Subcutaneous adipose tissue (tissue), 4 donors: Measurements from ENCODE around the gene ZNF628. TPM values are rescaled to one million over a fixed set of nuclear protein-coding genes. Genes with fewer than 3 reads are reported as not detected.

Experiments used
- CTCF ChIP-seq: fragments of 450-650 bp; IDR thresholded peaks from one replicate; pipeline ENCODE4 v1.5.1; 2016; ENCODE audit warnings: low read depth, mild to moderate bottlenecking, control low read depth, antibody characterized with exemption, moderate library complexity
- total RNA-seq, 4 donors: library from RNA; depleted of rRNA; stranded (reverse); fragments of >200 nt; gene quantifications; one replicate each; pipeline ENCODE4 v1.1.0, GENCODE V29; 2016

The ZNF628 gene
- total RNA-seq, 4 donors from 2014 or later: 0.88 to 2.6 (median 2.3) TPM

GRCh38 chr19:55468054-55468393, 8.4 kb upstream of the ZNF628 start:
- TF ChIP-seq CTCF: no peak

- no peak for TF ChIP-seq CTCF
Observed at GRCh38 chr19:55471266-55471665, 5.2 kb upstream of the ZNF628 start.

- no peak for TF ChIP-seq CTCF
Observed at GRCh38 chr19:55472463-55472862, 4.0 kb upstream of the ZNF628 start.

DNA sequence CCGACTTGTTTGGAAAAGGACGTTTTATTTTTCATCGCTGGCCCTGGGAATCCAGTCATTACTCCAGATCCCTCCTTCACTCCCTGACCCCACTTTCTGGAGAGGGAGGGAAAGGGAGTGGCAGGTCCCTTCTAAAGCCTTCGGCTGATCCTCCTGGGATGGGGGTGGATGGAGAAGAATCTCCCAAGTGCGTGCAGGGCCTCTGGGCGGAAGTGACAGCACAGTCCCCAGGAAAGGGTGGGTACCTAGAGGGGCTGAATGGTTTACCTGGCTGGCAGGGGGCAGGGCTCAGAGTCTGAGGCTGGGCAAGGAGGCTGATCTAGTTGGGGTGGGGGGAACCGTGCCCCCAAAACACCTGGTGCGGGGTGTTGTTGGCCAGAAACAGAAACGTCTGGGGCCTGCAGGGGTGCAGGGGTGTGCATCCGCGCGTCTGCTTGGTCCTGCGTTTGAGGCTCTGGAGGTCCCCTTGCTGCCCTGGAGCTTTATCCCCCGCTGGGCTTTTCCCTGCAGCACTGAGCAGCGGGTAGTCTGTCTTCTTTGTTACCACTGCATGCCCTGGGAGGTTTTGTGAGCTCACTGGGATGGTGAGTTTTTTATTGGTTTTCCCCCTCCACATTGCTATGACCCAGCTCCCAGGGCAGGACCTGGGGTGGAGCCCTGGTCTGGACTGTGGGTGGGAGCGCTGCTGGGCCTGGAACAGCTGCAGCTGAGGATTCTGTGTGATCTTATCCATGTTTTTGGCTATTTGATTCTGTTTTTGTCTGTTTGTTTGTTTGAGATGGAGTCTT, 3.0 kb upstream of the ZNF628 start:
- TF ChIP-seq CTCF: no peak

GRCh38 chr19:55474269-55475265, 1.9 kb upstream of the ZNF628 start:
- no peak for TF ChIP-seq CTCF

- TF ChIP-seq CTCF: no peak
Observed at GRCh38 chr19:55477905-55478304, 1.5 kb downstream of the ZNF628 start.

DNA sequence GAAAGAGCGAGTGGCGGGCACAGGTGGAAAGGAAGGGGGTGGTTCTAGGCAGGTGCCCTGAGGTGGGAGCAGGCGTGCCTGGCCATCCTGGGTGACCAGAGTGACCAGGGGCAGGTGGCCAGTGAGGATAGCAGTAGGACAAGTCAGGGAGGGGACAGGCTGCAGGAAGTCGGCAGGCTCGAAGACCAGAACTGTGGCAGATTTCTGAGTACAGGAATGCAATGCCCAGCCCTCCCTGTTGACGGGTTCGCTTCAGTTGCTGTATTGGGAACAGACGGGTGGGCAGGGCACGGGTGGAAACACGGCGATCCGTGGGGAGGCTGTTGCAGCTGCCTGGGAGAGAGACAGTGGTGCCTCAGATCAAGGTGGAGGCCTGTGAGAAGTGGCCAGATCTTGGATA, 1.9 kb downstream of the ZNF628 start:
- no peak for TF ChIP-seq CTCF
